Measurements from ENCODE around the gene HMGN4. TPM values are rescaled to one million over a fixed set of nuclear protein-coding genes. Genes with fewer than 3 reads are reported as not detected.

The HMGN4 gene
- polyA plus RNA-seq, 1 experiment, result 41.4 TPM

DNA sequence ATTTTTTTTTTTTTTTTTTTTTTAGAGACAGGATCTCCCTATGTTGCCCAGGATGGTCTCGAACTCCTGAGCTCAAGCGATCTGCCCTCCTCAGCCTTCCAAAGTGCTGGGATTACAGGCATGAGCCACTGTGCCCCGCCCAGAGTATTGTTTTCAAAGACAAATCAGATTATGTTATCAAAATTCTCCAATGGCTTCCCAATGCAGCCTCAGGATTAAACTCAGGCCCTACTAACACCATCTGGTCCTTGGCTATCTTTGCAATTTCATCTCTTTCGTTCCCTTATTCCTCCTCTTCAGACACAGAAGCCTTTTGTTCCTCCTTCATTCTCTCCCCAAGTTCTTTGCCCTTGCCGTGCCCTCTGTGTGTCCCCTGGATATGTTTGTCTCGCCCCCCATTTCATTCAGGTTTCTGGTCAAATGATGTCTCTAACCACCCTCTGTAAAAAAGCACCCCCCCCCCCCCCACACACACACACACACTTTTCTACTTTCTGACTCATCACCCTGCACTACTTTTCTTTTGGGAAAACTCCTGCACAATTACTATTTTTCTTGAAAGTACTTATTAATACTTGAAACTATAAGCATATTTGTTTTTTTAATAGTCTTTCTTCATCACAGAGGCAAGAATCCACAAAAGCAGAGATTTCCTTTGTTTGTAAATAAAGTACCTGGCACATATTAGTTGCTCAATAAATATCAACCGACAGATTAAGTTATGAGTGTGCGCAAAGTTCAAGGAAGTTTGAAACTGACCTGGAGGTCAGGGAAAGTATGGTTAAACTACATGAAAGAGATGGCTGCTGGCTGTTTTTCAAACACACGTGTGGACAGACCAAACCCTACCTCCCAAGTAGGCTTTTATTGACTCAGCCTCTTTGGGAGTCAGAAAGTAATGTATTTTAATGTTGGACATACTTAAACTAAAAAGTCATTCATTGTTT lies 21.4 kb upstream of the HMGN4 start:
- no peak for DNase-seq (ENCODE audit: low read depth)
- TF ChIP-seq, protein P1, sequence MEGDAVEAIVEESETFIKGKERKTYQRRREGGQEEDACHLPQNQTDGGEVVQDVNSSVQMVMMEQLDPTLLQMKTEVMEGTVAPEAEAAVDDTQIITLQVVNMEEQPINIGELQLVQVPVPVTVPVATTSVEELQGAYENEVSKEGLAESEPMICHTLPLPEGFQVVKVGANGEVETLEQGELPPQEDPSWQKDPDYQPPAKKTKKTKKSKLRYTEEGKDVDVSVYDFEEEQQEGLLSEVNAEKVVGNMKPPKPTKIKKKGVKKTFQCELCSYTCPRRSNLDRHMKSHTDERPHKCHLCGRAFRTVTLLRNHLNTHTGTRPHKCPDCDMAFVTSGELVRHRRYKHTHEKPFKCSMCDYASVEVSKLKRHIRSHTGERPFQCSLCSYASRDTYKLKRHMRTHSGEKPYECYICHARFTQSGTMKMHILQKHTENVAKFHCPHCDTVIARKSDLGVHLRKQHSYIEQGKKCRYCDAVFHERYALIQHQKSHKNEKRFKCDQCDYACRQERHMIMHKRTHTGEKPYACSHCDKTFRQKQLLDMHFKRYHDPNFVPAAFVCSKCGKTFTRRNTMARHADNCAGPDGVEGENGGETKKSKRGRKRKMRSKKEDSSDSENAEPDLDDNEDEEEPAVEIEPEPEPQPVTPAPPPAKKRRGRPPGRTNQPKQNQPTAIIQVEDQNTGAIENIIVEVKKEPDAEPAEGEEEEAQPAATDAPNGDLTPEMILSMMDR (IDR thresholded peaks at IDR 0.05; ENCODE audit: insufficient read depth, low read depth, low read length), result no peak
- H3K27me3 ChIP-seq (ENCODE audit: control insufficient read depth, insufficient read depth, low read length), result no peaks in the 10 kb centered on the region
- CTCF ChIA-PET, result no interaction called here
- H3K36me3 ChIP-seq (ENCODE audit: control insufficient read depth, insufficient read depth, low read length), result no peaks in the 10 kb centered on the region
- H3K4me3 ChIP-seq (ENCODE audit: low read depth, low read length), result no peak overlapping the region
- POLR2A ChIA-PET, result no interaction called here

DNA sequence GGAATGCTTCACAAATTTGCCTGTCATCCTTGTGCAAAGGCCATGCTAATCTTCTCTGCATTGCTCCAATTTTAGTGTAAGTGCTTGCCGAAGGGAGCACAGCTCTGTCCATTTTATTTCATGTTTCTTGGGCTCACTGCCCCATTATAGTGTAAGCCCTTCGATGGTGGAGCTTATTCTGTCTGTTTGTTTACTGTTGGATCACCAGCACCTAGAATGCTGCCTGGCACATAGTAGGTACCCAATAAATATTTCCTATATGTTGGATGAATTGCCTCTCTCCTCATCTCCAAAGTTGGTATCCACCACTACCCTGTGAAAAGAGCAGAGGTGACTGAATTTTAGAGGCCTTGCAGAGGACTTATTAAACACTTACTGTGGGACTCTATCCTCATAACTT lies 18.8 kb upstream of the HMGN4 start:
- ChIA-PET CTCF (interaction anchor here (0.6 to 0.8 kb wide), 3 partner anchors 9 to 162 kb away, joined by 3 read pairs; no protein-coding TSS in a partner anchor), POLR2A (no interaction called here)
- TF ChIP-seq, protein P1 (IDR thresholded peaks at IDR 0.05; ENCODE audit: insufficient read depth, low read depth, low read length), result no peak
- no peaks in the 10 kb centered on the region for H3K27me3 ChIP-seq (ENCODE audit: control insufficient read depth, insufficient read depth, low read length)
- no peak for DNase-seq (ENCODE audit: low read depth)
- no peaks in the 10 kb centered on the region for H3K36me3 ChIP-seq (ENCODE audit: control insufficient read depth, insufficient read depth, low read length)
- H3K4me3 ChIP-seq (ENCODE audit: low read depth, low read length), result no peak overlapping the region

DNA sequence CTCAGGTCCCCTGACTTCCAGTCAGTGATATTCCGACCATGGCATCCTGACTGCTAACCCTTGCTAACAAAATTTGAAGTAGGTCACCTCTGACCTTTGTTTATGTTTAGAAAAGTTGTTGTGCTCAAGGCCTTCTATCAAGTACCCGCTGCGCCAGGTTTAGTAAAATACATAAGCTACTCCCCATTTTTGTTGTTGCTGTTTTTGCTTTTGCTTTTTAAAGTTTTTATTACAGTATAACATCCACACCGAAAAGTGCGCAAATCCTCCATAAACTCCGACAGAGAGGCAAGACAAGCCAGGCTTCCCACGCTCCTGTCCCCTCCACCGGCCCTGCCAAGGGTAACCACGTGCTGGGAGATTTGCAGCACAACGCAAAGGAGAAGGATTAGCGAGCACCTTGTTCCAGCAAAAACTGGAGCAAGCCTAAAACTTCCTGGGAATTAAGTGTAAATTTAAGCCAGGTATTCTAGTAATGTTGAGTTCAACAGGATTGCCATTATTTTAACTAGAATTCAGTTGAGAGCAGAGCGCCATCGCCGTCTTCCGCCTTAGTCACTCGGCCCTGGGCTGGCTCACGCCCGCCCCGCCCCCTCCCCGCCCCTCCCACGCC lies 17.8 kb upstream of the HMGN4 start:
- H3K27me3 ChIP-seq (ENCODE audit: control insufficient read depth, insufficient read depth, low read length), result no peaks in the 10 kb centered on the region
- TF ChIP-seq, protein P1 (IDR thresholded peaks at IDR 0.05; ENCODE audit: insufficient read depth, low read depth, low read length), result no peak
- ChIA-PET POLR2A (interaction anchor here (0.7 kb wide), 1 partner anchor 297 kb away, joined by 3 read pairs; no protein-coding TSS in a partner anchor), CTCF (interaction anchor here (1.1 to 1.2 kb wide), 4 partner anchors 11 to 179 kb away, joined by 3 to 5 read pairs (median 4); no protein-coding TSS in a partner anchor)
- H3K36me3 ChIP-seq (ENCODE audit: control insufficient read depth, insufficient read depth, low read length), result no peaks in the 10 kb centered on the region
- no peak for DNase-seq (ENCODE audit: low read depth)
- H3K4me3 ChIP-seq (ENCODE audit: low read depth, low read length), result peak overlapping the region; percentile 40

DNA sequence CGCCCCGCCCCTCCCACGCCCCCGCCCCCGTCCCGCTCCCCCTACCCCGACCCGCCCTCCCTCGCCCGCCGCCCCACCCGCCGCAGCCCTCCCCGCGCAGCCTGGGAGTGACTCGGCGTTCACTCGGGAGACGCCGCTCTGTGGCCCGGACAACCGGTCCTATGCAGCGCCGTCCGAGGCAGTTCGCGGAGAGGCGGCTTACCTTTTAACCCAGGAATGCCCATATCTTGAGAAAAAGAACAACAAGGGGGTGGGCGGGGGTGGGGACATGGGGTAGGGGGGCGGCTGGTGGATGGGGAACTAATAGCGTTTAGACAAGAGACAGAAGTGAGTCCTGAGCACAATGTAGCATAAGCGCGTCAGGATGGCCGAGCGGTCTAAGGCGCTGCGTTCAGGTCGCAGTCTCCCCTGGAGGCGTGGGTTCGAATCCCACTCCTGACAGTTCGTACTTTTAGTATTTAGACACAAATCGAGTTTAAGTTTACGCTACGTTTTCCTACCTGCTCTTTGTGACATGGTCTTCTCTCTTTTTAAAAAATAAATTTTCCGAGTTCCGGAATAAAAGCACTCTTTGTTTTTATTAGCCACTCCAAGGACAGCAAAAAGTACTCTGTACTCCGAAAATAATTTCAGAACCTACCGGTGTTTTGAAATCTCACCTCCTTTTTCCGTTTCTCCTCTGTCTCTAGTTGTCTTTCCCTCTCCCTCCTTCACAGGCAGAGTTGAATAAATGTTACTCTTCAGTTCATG lies 17.1 kb upstream of the HMGN4 start:
- TF ChIP-seq, protein P1 (IDR thresholded peaks at IDR 0.05; ENCODE audit: insufficient read depth, low read depth, low read length), result no peak
- Histone ChIP-seq H3K36me3 (ENCODE audit: control insufficient read depth, insufficient read depth, low read length) (no peaks in the 10 kb centered on the region), H3K4me3 (ENCODE audit: low read depth, low read length) (peak overlapping the region; percentile 50), H3K27me3 (ENCODE audit: control insufficient read depth, insufficient read depth, low read length) (no peaks in the 10 kb centered on the region)
- no peak for DNase-seq (ENCODE audit: low read depth)
- POLR2A ChIA-PET, result interaction anchor here (0.7 kb wide), 1 partner anchor 297 kb away, joined by 3 read pairs; no protein-coding TSS in a partner anchor
- CTCF ChIA-PET, result interaction anchor here (0.9 to 1.2 kb wide), 6 partner anchors 10 to 179 kb away, joined by 3 to 5 read pairs (median 4); no protein-coding TSS in a partner anchor
